Ovary (tissue), 1 donor: ENCODE results near the gene PEPD.

Experiments
- EP300 ChIP-seq: sonication (generic); formaldehyde crosslinking; IDR thresholded peaks from one replicate; pipeline ENCODE4 v1.6.1; 2017; ENCODE audit warnings: antibody characterized with exemption
- POLR2A ChIP-seq: fragments of 450-650 bp; IDR thresholded peaks from one replicate; pipeline ENCODE4 v1.6.1; 2017; ENCODE audit warnings: antibody characterized with exemption, mild to moderate bottlenecking, moderate library complexity

DNA sequence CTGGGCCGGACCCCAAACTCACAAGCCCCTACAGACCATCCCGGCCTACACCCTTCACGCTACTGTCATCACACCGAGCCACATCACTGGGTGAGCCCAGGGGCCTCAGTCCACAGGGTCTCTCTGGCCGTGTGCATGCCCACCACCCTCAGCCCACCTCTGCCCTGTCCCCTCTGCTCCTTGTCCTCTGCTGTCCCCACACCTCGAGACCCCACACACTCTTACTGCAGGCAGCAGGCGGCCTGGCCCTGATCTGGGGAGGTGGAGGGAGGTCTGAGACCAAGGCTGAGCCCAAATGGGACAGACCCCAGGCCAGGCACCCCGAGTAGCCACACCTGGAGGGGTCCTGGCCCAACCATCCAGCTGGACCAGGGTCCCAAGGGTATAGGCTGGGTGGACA is 35.2 kb downstream of the PEPD start:
- no peak for TF ChIP-seq EP300
- no peak for TF ChIP-seq POLR2A
